OCI-LY3 (cell line): ENCODE measurements around the gene CHMP4B.
A peak's percentile ranks its signal among the peaks of the same experiment; 100 is the strongest.

Experiments used
- H2AFZ ChIP-seq: fragments of 200-600, 300-600 bp; shearing (Covaris generic); 2 replicates; pipeline ENCODE4 v1.6.0; 2014; ENCODE audit warnings: antibody characterized with exemption, low read depth, low read length
- H3K27ac ChIP-seq: fragments of 200-600, 300-600 bp; sonication (generic); 2 replicates; pipeline ENCODE4 v1.5.1; 2014; ENCODE audit warnings: mild to moderate bottlenecking, low read length, moderate library complexity, mixed read lengths
- H3K27me3 ChIP-seq: fragments of 200-600, 300-600 bp; sonication (generic); 2 replicates; pipeline ENCODE4 v1.6.1; 2014; ENCODE audit warnings: low read depth, low read length, mixed read lengths
- H3K36me3 ChIP-seq: fragments of 200-600, 300-600 bp; sonication (generic); replicated peaks from 2 replicates; pipeline ENCODE3; 2014; ENCODE audit warnings: low read depth, low read length, mixed read lengths
- H3K4me1 ChIP-seq: fragments of 300-600, 200-600 bp; sonication (generic); 2 replicates; pipeline ENCODE4 v1.6.1; 2014; ENCODE audit warnings: low read length, mixed read lengths
- H3K4me2 ChIP-seq: fragments of 200-600, 300-600 bp; sonication (generic); 2 replicates; pipeline ENCODE4 v1.6.1; 2014; ENCODE audit warnings: low read length, mixed read lengths
- H3K4me3 ChIP-seq: fragments of 300-600, 200-600 bp; sonication (generic); 2 replicates; pipeline ENCODE4 v1.5.1; 2014; ENCODE audit warnings: antibody characterized with exemption, mild to moderate bottlenecking, low read length, moderate library complexity
- H3K79me2 ChIP-seq: fragments of 300-600, 200-600 bp; shearing (Covaris generic); 2 replicates; pipeline ENCODE4 v1.6.1; 2014; ENCODE audit warnings: mild to moderate bottlenecking, low read length, mixed read lengths
- H3K9ac ChIP-seq: fragments of 300-600, 200-600 bp; shearing (Covaris generic); 2 replicates; pipeline ENCODE4 v1.6.0; 2014; ENCODE audit warnings: mild to moderate bottlenecking, low read length, moderate library complexity
- H3K9me3 ChIP-seq: fragments of 200-600, 300-600 bp; shearing (Covaris generic); 2 replicates; pipeline ENCODE4 v1.6.1; 2014; ENCODE audit warnings: low read length, mixed read lengths; ENCODE audit not compliant: insufficient read depth
- H4K20me1 ChIP-seq: fragments of 200-600, 300-600 bp; sonication (generic); 2 replicates; pipeline ENCODE4 v1.6.1; 2016; ENCODE audit warnings: low read length, mixed read lengths; ENCODE audit not compliant: insufficient read depth
- EZH2phosphoT487 ChIP-seq: fragments of 200-600 bp; shearing (Covaris generic); IDR thresholded peaks from 2 replicates; pipeline ENCODE4 v1.6.1; 2018; ENCODE audit warnings: antibody characterized with exemption, mixed run types, low read depth
- TF ChIP-seq, protein P1 (sequence below): fragments of 200-600, 300-600 bp; sonication (generic); IDR thresholded peaks from 2 replicates; pipeline ENCODE4 v1.5.1; 2014; ENCODE audit warnings: antibody characterized with exemption, low read length, low read depth

CHMP4B gene

DNA sequence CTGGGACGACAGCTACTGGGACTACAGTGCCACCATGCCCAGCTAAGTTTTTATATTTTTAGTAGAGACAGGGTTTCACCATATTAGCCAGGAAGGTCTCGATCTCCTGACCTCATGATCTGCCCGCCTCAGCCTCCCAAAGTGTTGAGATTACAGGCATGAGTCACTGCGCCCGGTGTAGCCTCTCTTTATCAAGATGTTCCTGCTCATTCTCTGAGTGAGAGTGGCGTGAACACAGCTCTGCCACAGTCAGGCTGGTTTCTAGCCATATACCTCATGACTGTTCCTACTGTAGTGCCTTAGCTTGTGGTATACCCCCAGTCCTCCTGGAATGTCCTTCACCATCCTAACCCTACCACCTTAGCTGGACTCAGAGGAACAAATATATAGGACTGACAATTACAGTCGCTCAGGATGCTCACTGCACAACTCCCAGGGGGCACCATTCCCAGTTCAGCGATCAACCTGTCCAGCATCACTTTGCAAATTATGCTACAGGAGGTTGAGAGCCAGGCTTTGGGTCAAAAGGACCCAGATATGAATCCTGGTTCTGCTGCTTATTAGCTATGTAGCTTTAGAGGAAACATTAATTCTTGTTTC is 86.3 kb downstream of the CHMP4B start:
- Histone ChIP-seq H3K4me3 (no peak overlapping the region), H3K79me2 (no peaks in the 10 kb centered on the region), H3K9ac (no peak overlapping the region), H3K4me1 (no peaks in the 10 kb centered on the region), H4K20me1 (no peaks in the 10 kb centered on the region), H3K27ac (no peak overlapping the region), H2AFZ (no peak overlapping the region), H3K4me2 (no peak overlapping the region), H3K27me3 (peaks cover 34% of the 10 kb centered on the region), H3K9me3 (no peaks in the 10 kb centered on the region), H3K36me3 (no peaks in the 10 kb centered on the region)
- no peak for TF ChIP-seq EZH2phosphoT487
- TF ChIP-seq, protein P1, sequence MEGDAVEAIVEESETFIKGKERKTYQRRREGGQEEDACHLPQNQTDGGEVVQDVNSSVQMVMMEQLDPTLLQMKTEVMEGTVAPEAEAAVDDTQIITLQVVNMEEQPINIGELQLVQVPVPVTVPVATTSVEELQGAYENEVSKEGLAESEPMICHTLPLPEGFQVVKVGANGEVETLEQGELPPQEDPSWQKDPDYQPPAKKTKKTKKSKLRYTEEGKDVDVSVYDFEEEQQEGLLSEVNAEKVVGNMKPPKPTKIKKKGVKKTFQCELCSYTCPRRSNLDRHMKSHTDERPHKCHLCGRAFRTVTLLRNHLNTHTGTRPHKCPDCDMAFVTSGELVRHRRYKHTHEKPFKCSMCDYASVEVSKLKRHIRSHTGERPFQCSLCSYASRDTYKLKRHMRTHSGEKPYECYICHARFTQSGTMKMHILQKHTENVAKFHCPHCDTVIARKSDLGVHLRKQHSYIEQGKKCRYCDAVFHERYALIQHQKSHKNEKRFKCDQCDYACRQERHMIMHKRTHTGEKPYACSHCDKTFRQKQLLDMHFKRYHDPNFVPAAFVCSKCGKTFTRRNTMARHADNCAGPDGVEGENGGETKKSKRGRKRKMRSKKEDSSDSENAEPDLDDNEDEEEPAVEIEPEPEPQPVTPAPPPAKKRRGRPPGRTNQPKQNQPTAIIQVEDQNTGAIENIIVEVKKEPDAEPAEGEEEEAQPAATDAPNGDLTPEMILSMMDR = peak; percentile 50

DNA sequence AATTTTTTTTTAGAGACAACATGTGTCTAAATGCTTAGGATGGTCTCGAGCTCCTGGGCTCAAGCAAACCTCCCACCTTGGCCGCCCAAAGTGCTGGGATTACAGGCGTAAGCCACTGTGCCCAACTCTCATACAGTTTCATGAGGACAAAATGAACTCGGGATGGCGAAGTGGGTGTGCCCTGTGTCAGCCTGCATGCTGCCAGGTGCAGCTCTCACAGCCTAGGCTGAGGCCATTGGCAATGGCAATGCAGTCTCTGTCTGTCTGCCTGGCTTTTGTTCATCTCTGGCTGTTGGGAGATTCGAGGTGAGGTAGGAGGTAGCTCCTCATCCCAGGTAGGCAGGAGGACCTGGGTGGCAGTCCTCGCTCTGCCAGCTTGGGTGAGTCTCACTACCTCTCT is 88.0 kb downstream of the CHMP4B start:
- H3K79me2 ChIP-seq = no peaks in the 10 kb centered on the region
- TF ChIP-seq, protein P1 = no peak
- TF ChIP-seq EZH2phosphoT487 = no peak
- no peak overlapping the region for H2AFZ ChIP-seq
- no peaks in the 10 kb centered on the region for H4K20me1 ChIP-seq
- H3K4me3 ChIP-seq = no peak overlapping the region
- peaks cover 34% of the 10 kb centered on the region for H3K27me3 ChIP-seq
- H3K9me3 ChIP-seq = no peaks in the 10 kb centered on the region
- no peak overlapping the region for H3K9ac ChIP-seq
- H3K36me3 ChIP-seq = no peaks in the 10 kb centered on the region
- H3K4me1 ChIP-seq = no peaks in the 10 kb centered on the region
- H3K27ac ChIP-seq = no peak overlapping the region
- H3K4me2 ChIP-seq = no peak overlapping the region

DNA sequence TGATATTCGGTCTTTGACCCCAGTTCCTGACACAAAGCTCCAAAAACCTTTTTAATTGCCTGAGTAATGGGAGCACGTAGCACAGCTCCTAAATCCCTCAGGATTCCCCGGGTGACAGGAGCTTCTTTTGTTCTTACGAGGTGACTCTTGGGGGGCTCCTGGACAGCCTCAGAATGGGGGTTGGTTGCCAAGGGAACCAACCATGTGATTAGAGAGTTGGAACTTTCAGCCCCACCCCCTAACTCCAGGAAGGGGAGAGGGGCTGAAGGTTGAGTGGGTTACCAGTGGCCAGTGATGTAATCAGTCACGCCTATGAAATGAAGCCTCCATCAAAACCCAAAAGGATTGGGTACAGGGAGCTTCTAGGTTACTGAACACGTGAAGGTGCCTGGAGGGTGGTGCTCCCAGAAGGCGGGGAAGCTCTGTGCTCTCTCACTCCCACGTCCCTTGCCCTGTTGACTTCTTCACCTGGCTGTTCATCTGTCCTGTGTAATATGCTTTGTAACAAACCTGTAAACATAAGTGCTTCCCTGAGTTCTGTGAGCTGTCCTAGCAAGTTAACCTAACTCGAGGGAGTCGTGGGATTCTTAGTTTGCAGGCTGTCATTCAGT is 89.5 kb downstream of the CHMP4B start:
- Histone ChIP-seq H3K79me2 (no peaks in the 10 kb centered on the region), H3K9ac (no peak overlapping the region), H3K36me3 (no peaks in the 10 kb centered on the region), H3K27me3 (peaks cover 33% of the 10 kb centered on the region), H4K20me1 (no peaks in the 10 kb centered on the region), H3K9me3 (no peaks in the 10 kb centered on the region), H3K4me3 (no peak overlapping the region), H3K4me2 (no peak overlapping the region), H3K4me1 (no peaks in the 10 kb centered on the region), H3K27ac (no peak overlapping the region), H2AFZ (no peak overlapping the region)
- no peak for TF ChIP-seq EZH2phosphoT487
- TF ChIP-seq, protein P1 = no peak

GRCh38 chr20:33901132-33901523 is 90.0 kb downstream of the CHMP4B start:
- no peaks in the 10 kb centered on the region for H4K20me1 ChIP-seq
- no peak overlapping the region for H3K27ac ChIP-seq
- no peaks in the 10 kb centered on the region for H3K4me1 ChIP-seq
- H3K4me2 ChIP-seq = no peak overlapping the region
- no peak overlapping the region for H3K9ac ChIP-seq
- no peaks in the 10 kb centered on the region for H3K36me3 ChIP-seq
- no peak overlapping the region for H2AFZ ChIP-seq
- no peak overlapping the region for H3K4me3 ChIP-seq
- TF ChIP-seq, protein P1 = no peak
- no peak for TF ChIP-seq EZH2phosphoT487
- H3K9me3 ChIP-seq = no peaks in the 10 kb centered on the region
- H3K79me2 ChIP-seq = no peaks in the 10 kb centered on the region
- peaks cover 28% of the 10 kb centered on the region for H3K27me3 ChIP-seq
